ENCODE results near the gene HACD1.
A peak's percentile ranks its signal among the peaks of the same experiment; 100 is the strongest.
"Not testable (repeated sequence)": the region's sequence is repeated elsewhere in the genome, so short reads cannot be mapped to it uniquely, and the experiment has no call there.

HACD1 gene

DNA sequence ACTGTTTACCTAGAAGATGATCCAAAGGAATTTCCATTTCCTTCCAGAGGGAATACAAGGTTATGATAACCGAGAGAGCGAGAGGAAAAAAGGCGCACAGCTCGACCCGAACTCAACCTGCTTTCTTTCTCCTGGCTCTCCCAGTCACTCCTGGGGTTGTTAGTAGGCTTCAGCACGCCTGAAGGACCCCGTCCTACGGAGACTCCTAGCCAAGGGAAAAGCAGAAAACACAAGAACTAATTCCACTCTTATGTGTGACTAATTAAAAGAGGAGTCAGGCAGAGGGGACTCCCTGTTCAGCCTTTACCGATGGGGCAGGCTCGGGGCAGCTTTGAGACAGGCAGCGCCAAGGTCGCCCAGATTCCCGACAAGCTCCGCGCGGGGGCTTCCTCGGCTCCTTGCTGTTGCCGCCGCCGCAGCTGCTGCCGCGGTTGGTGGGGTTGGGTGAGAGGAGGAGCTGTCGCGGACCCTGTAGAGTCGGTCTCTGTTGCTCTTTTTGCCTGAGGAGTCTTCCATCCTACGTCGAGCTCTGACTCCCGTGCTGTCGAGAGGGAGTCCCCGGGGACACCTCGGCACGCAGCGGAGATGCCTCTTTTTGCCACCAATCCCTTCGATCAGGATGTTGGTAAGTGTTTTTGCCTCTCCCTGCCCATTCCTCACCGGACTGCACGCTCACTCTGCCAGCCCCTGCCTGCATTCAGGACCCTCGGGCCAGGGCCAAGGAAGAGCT lies 26.7 kb upstream of the HACD1 start, which contains the start of gene STAM:
TSS of gene STAM (plus strand) at position 397 of the 730 bp plus-strand sequence. CDS start at position 586, 189 bp downstream.
- DNase-seq = peak; percentile 12 to 96 (median 84)

DNA sequence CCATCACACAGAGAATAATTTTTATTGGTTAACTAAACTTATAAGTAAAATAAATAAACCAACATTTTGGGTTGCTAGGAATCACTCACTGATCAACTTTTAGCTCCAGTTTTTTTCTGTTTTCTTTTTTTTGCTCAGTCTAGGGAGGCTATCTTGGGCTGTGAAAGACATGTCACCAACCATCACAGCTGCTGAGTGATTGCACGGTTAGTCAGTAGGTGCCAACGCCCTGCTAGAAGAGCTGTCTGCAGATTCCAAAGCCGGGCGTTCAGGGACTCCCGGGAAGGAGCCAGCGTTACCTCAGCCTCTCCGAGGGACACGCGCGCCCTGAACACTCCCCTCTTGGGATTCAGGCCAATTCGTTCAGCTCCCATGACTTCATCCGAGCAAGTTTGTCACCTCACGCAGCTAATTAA lies 26.2 kb upstream of the HACD1 start:
- DNase-seq = peak in 28 of 56 donors; percentile 23 to 85 (median 64)

DNA sequence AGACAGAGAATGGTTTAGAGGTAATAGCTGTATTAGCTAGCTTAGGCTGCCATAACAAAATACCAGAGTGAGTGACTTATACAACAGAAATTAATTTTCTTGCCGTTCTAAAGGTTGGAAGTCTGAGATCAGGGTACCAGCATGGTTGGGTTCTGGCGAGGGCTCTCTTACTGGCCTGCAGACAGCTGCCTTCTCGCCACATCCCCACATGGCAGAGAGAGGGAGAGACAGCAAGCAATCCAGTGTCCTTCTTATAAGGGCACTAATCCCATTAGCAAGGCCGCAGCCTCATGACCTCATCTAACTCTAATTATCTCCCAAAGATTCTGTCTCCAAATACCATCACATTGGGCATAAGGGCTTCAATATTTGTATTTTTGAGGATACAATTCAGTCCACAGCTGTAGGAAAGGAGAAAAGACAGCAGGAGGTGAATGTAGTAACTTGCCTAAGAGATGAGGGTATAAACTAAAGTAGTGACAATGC lies 23.2 kb upstream of the HACD1 start:
- no peak for DNase-seq

DNA sequence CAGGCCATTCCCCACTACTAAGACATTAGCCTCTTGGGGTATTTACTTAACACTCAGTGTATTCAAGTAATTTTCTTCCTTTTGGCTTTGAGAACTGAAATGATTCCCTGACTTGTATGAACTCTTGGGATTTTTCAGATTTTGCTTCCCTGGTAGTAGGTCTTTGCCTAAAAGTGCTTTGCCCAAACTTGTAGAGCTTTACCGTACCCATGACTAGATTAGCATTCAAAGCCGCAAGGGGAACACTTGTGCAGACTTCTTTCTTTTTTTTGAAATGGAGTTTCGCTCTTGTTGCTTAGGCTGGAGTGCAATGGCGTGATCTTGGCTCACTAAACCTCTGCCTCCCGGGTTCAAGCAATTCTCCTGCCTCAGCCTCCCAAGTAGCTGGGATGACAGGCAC lies 20.7 kb upstream of the HACD1 start:
- no peak for DNase-seq

DNA sequence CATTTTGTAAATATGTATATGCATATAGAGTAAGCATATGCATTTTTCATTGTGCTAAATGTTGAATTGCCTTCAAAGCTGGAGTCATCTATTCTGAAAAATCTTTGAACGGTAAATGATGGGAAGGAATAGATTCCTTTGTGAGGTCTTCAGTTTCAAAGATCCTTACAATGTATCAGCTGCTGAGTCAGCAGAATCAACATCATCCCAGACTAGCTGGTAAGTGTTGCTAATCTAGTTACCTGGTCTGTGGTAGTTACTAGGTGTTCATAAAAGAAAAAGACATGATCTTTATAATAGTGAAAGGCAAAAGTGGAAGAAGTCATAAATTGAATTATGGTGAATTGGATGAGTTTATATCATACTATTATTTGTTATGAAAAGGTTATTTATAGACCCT lies 16.2 kb upstream of the HACD1 start:
- DNase-seq = no peak

DNA sequence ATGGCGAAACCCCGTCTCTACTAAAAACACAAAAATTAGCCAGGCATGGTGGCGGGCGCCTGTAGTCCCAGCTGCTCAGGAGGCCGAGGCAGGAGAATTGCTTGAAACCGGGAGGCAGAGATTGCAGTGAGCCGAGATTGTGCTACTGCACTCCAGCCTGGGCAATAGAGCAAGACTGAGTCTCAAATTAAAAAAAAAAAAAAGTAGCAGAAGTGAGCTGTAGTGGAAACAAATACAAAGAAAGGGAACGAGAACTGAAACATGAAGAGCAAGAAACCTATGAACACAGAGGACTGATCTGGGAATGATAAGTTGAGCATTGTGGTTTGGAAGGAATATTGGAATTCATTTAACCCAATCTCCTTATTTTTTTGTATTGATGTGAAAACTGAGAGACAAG lies 15.4 kb upstream of the HACD1 start:
- not testable (repeated sequence) for DNase-seq

DNA sequence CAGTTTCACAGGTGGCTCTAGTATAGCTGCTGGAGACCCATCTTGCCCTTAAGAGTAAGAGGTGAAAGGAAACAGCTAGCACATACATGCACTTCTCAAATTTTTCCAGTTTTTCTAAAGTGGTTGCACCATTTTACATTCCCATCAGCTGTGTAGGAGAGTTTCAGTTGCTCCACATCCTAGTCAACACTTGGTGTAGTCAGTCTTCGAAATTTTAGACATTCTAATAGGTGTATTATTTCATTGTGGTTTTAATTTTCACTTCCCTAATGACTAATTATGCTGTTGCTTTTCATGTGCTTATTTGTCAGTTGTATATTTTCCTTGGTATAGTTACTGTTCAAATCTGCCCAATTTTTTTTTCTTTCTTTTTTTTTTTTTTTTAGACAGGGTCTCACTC lies 9.5 kb upstream of the HACD1 start:
- DNase-seq = no peak

DNA sequence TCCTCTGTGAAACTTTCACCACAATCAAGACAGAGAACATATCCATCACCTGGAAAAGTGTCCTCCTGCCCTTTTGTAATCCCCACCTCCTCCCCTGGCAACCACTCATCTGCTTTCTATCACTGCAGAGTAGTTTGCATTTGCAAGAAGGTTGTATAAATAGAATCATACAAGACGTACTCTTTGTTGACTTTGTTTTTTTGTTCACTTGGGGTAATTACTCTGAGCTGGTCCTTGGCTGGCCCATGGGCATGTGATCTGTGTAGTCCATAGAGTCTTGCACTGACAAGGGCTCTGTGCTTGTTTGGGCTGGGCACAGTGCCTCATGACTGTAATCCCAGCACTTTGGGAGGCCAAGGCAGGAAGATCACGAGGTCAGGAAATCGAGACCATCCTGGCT lies 7.8 kb upstream of the HACD1 start:
- no peak for DNase-seq

DNA sequence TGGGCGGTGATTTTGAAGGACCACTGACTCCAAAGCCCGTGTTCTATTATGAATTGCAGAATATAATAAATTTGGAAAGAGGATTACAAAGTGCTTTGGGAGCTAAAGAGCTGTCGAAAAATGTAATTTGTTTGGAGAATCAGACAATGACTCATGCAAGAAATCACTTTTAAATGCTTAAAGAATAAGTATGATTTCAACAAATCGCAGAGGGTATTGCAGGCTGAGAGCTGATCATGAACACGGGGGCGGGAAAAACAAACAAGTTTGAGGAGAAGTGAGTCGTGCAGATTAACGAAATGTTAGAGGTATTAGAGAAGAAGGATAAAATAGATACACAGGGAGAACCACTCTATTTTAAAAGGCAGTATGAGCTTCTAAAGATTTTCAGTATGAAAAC lies 4.9 kb upstream of the HACD1 start:
- DNase-seq = no peak

DNA sequence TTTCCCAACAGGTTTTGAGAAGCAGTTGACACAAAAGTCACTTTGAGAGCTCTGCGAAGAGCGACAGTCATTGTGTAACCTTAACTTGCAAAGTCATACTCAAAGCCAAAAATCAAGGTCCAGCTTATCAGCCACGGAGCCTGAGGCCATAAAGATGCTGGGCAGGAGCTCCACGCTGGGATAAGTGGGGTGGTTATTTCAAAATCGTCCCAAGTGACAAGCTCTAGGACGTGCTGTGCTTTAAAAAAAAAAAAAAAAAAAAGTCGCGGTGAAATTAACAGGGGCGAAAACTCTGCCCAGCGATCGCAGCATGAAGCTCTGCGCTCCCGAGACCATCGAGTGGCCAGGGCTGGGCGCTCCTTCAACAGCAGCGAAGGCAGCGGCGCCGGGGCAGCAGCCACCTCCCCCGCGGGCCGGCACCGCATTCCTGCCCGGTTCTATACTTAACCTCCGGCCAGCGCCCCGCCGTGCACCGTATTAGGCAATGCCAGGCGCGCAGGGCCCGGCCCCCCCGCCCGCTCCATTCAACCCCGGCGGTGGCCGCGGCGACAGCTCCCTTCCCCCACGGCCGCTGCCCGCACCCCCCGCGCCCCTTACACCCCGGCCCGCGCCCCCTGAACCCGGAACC lies 657 bp downstream of the HACD1 start:
- peak in 33 of 56 donors; percentile 1 to 69 (median 24) for DNase-seq

DNA sequence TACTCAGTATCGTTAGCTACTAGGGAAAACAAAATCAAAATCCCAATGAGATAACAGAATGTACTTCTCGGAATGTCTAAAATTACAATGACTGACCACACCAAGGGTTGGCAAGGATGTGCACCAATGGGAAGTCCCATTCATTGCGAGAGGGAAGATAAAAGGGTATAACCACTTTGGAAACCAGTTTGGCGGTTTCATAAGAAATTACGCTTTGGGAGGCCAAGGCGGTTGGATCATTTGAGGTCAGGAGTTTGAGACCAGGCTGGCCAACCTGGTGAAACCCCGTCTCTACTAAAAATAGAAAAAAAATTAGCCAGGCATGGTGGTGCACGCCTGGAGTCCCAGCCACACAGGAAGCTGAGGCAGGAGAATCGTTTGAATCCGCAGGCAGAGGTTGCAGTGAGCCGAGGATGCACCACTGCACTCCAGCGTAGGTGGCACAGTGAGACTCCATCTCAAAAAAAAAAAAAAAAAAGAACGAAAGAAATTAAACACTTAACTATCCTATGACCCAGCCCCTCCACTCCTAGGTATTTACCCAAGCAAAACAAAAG lies 7.6 kb downstream of the HACD1 start:
- no peak for DNase-seq

DNA sequence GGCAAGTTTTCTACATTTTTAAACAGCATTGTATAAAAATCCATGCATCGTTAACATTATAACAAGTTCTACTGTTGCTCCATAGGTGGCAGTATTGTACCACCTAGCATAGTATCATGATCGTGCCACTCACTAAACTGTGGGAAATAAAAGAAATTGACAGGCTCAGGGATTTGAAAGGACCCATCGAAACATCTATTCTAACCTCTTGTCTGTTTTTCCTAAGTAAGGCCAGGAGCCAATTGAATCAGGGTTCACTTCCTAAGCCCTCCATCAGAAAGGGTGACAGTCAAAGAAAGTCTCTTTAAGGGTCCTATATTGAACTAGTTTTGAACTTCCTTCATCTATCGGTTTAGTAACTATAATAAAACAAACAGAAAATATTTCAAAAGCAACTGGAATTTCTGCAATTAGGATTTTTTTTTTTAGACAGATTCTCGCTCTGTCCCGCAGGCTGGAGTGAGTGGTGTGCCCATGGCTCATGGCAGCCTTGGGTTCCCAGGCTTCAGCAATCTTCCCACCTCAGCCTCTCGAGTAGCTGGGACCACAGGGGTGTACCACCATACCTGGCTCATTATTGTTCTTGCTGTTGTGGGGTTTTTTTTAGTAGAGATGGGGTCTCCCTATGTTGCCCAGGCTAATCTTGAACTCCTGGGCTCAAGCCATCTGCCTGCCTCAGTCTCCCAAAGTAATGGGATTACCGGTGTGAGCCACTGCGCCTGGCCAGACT lies 9.4 kb downstream of the HACD1 start:
- DNase-seq = peak in 4 of 56 donors; percentile 4 to 27 (median 12)

DNA sequence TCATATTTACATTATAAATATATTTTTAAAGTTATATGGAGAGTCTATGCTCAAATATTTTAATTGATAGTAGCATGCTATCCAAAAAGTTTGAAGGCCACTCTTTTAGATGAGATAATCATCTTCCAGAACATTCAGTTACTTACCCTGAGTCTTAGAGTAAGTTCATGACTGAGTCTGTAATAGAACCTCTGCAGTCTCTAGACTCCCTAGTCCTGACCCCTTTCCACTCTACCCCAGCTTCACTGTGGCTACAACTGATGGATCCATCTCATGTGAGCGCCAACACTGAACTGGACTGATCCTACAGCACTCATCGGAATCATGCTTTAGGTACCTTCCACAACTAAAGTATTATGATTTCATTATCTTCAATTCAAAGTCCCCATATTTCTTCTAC lies 10.1 kb downstream of the HACD1 start:
- no peak for DNase-seq

DNA sequence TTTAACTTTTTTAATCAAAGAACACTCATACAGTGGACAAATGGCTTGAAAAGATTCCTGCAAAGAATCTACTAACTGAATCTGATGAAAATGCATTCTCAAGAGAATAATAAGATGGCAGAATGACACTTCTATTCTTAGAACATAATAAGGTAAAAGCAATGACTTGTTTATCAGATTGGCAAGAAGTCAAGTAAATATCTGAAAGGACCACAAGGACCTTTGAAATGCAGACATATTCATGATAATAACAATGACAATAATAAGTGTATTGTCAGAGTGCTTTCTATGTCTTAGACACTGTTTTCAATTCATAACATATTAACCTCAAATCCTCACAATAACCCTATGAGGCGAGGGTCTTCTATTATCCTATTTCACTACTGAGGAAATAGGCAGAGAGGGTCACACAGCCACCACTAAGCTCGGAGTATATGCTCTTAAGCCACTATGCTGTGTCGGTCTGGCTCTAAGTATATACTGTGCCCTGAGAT lies 10.6 kb downstream of the HACD1 start:
- no peak for DNase-seq

DNA sequence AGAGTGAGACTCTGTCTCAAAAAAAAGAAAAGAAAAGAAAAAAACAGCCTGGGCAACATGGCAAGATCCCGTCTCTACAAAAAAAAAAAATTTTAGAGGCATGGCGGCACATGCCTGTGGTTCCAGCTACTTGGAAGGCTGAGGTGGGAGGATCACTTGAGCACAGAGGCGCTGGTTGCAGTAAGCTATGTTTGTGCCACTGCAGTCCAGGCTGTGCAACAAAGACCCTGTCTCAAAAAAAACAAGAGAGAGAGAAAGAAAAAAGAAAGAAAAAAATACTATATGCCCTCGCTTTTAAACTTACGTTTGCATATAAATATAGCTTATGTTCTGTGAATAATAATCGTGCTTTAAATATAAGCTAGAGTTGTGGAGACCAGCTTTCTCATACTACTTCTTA lies 11.2 kb downstream of the HACD1 start:
- DNase-seq = no peak

DNA sequence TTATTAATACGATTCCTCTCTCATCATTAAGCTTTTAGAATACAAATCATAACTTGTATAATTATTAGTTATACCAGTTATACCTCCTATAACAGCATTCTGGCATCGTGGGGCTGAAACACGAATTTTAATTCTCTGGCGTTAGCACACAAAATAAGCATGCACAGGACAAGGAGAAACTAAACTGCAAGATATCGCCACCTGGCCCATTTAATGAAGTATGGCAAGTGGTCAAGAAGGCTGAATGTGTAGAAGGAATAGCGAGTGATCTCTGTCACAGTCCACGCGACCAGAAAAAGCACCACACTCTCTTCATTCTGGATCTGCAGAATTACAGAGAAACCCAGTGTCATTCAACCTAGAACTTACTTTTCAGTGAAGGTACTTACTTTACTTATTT lies 18.1 kb downstream of the HACD1 start:
- DNase-seq = no peak

DNA sequence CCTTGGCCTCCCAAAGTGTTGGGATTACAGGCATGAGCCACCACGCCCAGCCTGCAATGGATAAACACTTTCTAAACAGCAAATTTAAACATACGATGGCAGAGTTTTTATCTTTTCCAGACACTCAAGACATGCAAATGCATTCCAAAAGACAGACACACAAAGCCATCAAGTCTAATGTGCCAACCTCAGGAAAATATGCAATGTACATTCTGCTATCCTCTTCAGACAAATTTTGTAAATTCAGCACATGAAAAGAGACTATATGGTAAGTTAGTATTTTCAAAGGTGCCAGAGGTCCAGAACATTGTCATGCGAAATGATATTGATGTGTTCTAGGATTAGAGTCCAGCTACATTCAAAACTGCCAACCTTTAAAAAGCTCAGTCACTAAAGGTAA lies 19.8 kb downstream of the HACD1 start:
- DNase-seq = no peak

DNA sequence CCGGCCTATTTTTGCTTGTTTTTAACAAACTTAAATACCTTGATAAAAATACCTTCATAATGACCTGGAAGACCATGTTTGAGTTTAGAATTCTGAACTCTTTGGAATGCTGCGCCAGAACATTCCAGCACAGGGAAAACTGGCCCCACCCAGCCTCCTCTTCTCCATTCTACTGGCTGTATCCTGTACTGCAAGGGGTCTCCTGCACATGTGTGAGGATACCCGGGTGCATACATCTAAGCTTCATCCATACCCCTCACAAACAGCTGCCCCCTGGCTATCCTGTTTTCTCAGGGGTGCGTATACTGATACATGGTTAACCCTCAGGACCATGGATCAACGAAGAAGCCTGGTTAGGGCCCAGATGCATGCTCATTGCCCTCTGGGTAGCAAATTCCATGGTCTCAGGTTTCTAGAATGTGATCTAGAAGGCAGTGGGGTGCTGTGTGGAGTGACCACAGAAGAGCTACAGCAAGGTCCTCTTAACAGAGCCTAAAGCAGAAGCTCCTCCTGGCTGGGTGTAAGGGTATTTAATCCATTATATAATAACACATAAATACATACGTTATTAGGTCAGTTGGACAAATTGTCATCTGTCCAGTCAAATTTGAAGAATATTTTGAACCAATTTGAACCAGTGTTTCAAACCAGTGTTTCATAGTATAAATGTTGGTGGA lies 26.1 kb downstream of the HACD1 start:
- DNase-seq = no peak

DNA sequence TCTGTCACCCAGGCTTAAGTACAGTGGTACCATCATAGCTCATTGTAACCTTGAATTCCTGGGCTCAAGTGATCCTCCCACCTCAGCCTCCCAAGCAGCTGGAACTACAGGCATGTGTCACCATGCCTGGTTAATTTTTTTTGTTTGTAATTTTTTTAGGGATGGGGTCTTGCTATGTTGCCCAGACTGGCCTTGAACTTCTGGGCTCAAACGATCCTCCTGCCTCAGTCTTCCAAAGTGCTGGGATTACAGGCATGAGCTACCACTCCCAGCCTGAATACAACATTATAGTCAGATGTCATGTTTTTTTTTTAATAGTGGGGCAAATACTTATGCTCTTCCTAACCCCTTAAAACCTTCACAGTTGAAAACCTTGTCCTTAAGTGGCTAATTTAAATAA lies 27.9 kb downstream of the HACD1 start:
- DNase-seq = not testable (repeated sequence)

DNA sequence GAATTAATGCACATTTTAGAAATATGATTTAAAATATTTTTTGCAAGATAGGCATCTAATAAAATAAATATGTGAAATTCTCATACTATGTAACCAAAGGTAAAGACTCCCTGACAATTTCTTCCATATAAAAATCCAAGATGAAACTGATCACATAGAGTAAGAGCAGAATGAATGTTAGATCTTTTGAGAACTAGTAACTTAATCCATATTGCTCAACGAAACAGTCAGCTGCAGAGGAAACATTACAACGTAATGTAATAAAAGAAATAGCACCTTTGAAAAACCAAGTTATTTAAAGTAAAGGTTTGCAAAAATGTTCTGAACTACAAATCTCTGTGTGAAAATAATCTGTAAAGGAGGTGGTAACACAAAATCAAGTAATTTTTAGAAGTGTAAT lies 28.8 kb downstream of the HACD1 start:
- no peak for DNase-seq

DNA sequence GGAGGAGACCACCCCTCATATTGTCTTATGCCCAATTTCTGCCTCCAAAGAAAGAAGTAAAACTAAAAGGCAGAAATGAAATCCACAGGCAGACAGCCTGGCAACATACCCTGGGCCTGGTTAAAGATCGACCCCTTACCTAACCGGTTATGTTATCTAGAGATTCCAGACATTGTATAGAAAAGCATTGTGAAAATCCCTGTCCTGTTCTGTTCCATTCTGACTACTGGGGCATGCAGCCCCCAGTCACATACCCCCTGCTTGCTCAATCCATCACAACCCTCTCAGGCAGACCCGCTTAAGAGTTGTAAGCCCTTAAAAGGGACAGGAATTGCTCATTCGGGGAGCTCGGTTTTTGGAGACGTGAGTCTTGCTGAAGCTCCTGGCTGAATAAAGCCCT lies 29.9 kb downstream of the HACD1 start:
- not testable (repeated sequence) for DNase-seq

Data from amygdala (tissue), 56 donors.